ENCODE data around the gene ODF2L.

GRCh38 chr1:86322241-86322640 is 73.9 kb downstream of the ODF2L start:
- TF ChIP-seq POLR2AphosphoS5 (IDR thresholded peaks at IDR 0.05; ENCODE audit: low read depth, low read length) (no peak), CTCF (IDR thresholded peaks at IDR 0.05) (no peak), SIN3A (IDR thresholded peaks at IDR 0.05; ENCODE audit: borderline replicate concordance, insufficient read depth, low read depth, low read length) (no peak)
